H1 (cell line): ENCODE measurements around the gene TTC28. TPM values are rescaled to one million over a fixed set of nuclear protein-coding genes. Genes with fewer than 3 reads are reported as not detected.

ENCODE experiments used
- CTCF ChIA-PET: fragments of 300-600 bp; sonication (Branson Sonifier 250); formaldehyde crosslinking; loops from one replicate; lab custom pipeline; 2021; ENCODE audit not compliant: partially characterized antibody; lab: Charles Lee
- POLR2A ChIA-PET: fragments of 300-600 bp; sonication (Branson Sonifier 250); formaldehyde crosslinking; loops from one replicate; lab custom pipeline; 2021; ENCODE audit warnings: inconsistent platforms; ENCODE audit not compliant: partially characterized antibody; lab: Charles Lee
- DNase-seq, 2 experiments: peaks; one replicate each; pipeline versions ENCODE4 v3.0.0 to v3.0.0-alpha.2; 2010 to 2022; ENCODE audit warnings: low spot score in 2 of 2, low read depth in 1 of 2, mixed read lengths in 1 of 2
- FAIRE-seq: peaks from 2 replicates; lab custom pipeline; 2011; peaks lifted over from hg19 to GRCh38; lab: Jason Lieb, UNC
- H2AFZ ChIP-seq: 2 replicates; pipeline ENCODE4 v1.8.1; 2012; ENCODE audit warnings: low read length, inconsistent platforms
- H2AK5ac ChIP-seq: 2 replicates; pipeline ENCODE4 v1.6.1; 2013; ENCODE audit warnings: low read depth, low read length
- H2BK120ac ChIP-seq: replicated peaks from 2 replicates; pipeline ENCODE3; 2013; ENCODE audit warnings: low read depth, low read length, inconsistent platforms
- H2BK12ac ChIP-seq: 2 replicates; pipeline ENCODE4 v1.6.1; 2013; ENCODE audit warnings: low read depth, low read length
- H2BK15ac ChIP-seq: 2 replicates; pipeline ENCODE4 v1.6.1; 2013; ENCODE audit warnings: low read length
- H2BK20ac ChIP-seq: 2 replicates; pipeline ENCODE4 v1.6.1; 2013; ENCODE audit warnings: low read length
- H2BK5ac ChIP-seq: 2 replicates; pipeline ENCODE4 v1.6.1; 2013; ENCODE audit warnings: low read depth, low read length
- H3K14ac ChIP-seq: 2 replicates; pipeline ENCODE4 v1.6.1; 2013; ENCODE audit warnings: inconsistent platforms; ENCODE audit not compliant: insufficient read length
- H3K18ac ChIP-seq: 2 replicates; pipeline ENCODE4 v1.6.1; 2013; ENCODE audit warnings: low read length; ENCODE audit errors: extremely low read depth
- H3K23ac ChIP-seq: 2 replicates; pipeline ENCODE4 v1.6.1; 2013; ENCODE audit warnings: inconsistent platforms; ENCODE audit not compliant: insufficient read length
- H3K23me2 ChIP-seq: 2 replicates; pipeline ENCODE4 v1.6.1; 2013; ENCODE audit warnings: low read depth, low read length
- H3K27ac ChIP-seq: 2 replicates; pipeline ENCODE4 v1.6.1; 2011; ENCODE audit warnings: low read depth, low read length, inconsistent platforms
- H3K27me3 ChIP-seq, 4 experiments: replicated peaks in 1 of 4; 1 replicate in 1 of 4; 2 replicates in 3 of 4; pipeline versions ENCODE4 v1.6.1 to v1.8.1; 2011 to 2013; ENCODE audit warnings: low read length in 3 of 4, mild to moderate bottlenecking in 3 of 4, inconsistent platforms in 2 of 4, mixed read lengths in 2 of 4, moderate library complexity in 1 of 4; ENCODE audit not compliant: control insufficient read depth in 3 of 4, insufficient read depth in 3 of 4; ENCODE audit errors: extremely low read depth in 1 of 4
- H3K36me3 ChIP-seq, 4 experiments: 2 replicates each; pipeline versions ENCODE4 v1.6.1 to v1.8.1; 2011 to 2013; ENCODE audit warnings: mild to moderate bottlenecking in 4 of 4, low read length in 3 of 4, moderate library complexity in 2 of 4, control low read depth in 1 of 4, inconsistent platforms in 1 of 4; ENCODE audit not compliant: insufficient read depth in 4 of 4, control insufficient read depth in 2 of 4
- H3K4ac ChIP-seq: replicated peaks from 2 replicates; pipeline ENCODE3; 2013; ENCODE audit warnings: low read length, low read depth, mixed read lengths, inconsistent platforms; ENCODE audit not compliant: insufficient read length
- H3K4me1 ChIP-seq, 4 experiments: replicated peaks in 1 of 4; 1 replicate in 1 of 4; 2 replicates in 3 of 4; pipeline versions ENCODE4 v1.6.1 to v1.8.1; 2011 to 2013; ENCODE audit warnings: low read length in 3 of 4, inconsistent platforms in 2 of 4, mixed read lengths in 1 of 4; ENCODE audit not compliant: insufficient read depth in 4 of 4, control insufficient read depth in 3 of 4
- H3K4me2 ChIP-seq, 2 experiments: 2 replicates each; pipeline versions ENCODE4 v1.6.1 to v1.8.1; 2011 to 2013; ENCODE audit warnings: low read depth in 2 of 2, low read length in 2 of 2, control low read depth in 1 of 2, inconsistent platforms in 1 of 2, mild to moderate bottlenecking in 1 of 2; ENCODE audit not compliant: insufficient read depth in 1 of 2
- H3K4me3 ChIP-seq, 4 experiments: fragments of 200-600, 300-600 bp in 1 of 4; sonication (generic), shearing (Covaris generic), sonication (Bioruptor Twin) in 1 of 4; 2 replicates each; pipeline versions ENCODE4 v1.5.1 to v1.8.1; 2011 to 2016; ENCODE audit warnings: low read length in 4 of 4, low read depth in 3 of 4, control low read depth in 2 of 4, inconsistent platforms in 2 of 4, mild to moderate bottlenecking in 2 of 4, mixed read lengths in 1 of 4, moderate library complexity in 1 of 4; ENCODE audit not compliant: insufficient read depth in 2 of 4; ENCODE audit errors: extremely low read depth in 1 of 4
- H3K56ac ChIP-seq: replicated peaks from 2 replicates; pipeline ENCODE3; 2013; ENCODE audit warnings: low read depth, mild to moderate bottlenecking, mixed read lengths, low read length, inconsistent platforms; ENCODE audit not compliant: insufficient read length
- H3K79me1 ChIP-seq: 2 replicates; pipeline ENCODE4 v1.6.1; 2013; ENCODE audit warnings: low read depth, low read length, control low read depth
- H3K79me2 ChIP-seq, 2 experiments: 2 replicates each; pipeline versions ENCODE4 v1.6.1 to v1.8.1; 2012 to 2013; ENCODE audit warnings: low read length in 2 of 2, mild to moderate bottlenecking in 2 of 2, inconsistent platforms in 1 of 2; ENCODE audit not compliant: insufficient read depth in 2 of 2, control insufficient read depth in 1 of 2
- H3K9ac ChIP-seq, 4 experiments: replicated peaks in 1 of 4; 1 replicate in 1 of 4; 2 replicates in 3 of 4; pipeline versions ENCODE4 v1.6.1 to v1.8.1; 2011 to 2013; ENCODE audit warnings: low read depth in 3 of 4, low read length in 3 of 4, control low read depth in 2 of 4, mild to moderate bottlenecking in 2 of 4, moderate library complexity in 2 of 4, inconsistent platforms in 1 of 4; ENCODE audit errors: extremely low read depth in 1 of 4
- H3K9me3 ChIP-seq, 2 experiments: 2 replicates each; pipeline versions ENCODE4 v1.6.1 to v1.8.1; 2012 to 2013; ENCODE audit warnings: mild to moderate bottlenecking in 2 of 2, moderate library complexity in 2 of 2, control low read depth in 1 of 2, inconsistent platforms in 1 of 2, low read depth in 1 of 2, low read length in 1 of 2, mixed read lengths in 1 of 2; ENCODE audit not compliant: insufficient read depth in 2 of 2
- H4K20me1 ChIP-seq, 2 experiments: replicated peaks in 1 of 2; 2 replicates each; pipeline versions ENCODE3 to v1.8.1; 2011 to 2013; ENCODE audit warnings: inconsistent platforms in 2 of 2, low read length in 2 of 2, mild to moderate bottlenecking in 1 of 2; ENCODE audit not compliant: insufficient read depth in 2 of 2, control insufficient read depth in 1 of 2
- H4K5ac ChIP-seq: 2 replicates; pipeline ENCODE4 v1.6.1; 2013; ENCODE audit warnings: low read length, low read depth, mixed read lengths, inconsistent platforms; ENCODE audit not compliant: insufficient read length
- H4K8ac ChIP-seq: 2 replicates; pipeline ENCODE4 v1.8.0; 2013; ENCODE audit warnings: mild to moderate bottlenecking, moderate library complexity, low read length, inconsistent platforms; ENCODE audit not compliant: insufficient read depth; ENCODE audit errors: extremely low read depth
- H4K91ac ChIP-seq: replicated peaks from 2 replicates; pipeline ENCODE3; 2013; ENCODE audit warnings: low read length, mixed read lengths, inconsistent platforms; ENCODE audit not compliant: insufficient read length
- ASH2L ChIP-seq: fragments of 200-600, 300-600 bp; sonication (generic); IDR thresholded peaks from one replicate; pipeline ENCODE4 v1.7.1; 2017; ENCODE audit warnings: low read length
- ATF2 ChIP-seq: IDR thresholded peaks from 2 replicates; pipeline ENCODE4 v1.6.1; 2012; ENCODE audit warnings: low read length, inconsistent platforms
- BCL11A ChIP-seq, 2 experiments: IDR thresholded peaks; one replicate each; pipeline ENCODE4 v1.6.1; 2011; ENCODE audit warnings: low read depth in 2 of 2, low read length in 2 of 2, mild to moderate bottlenecking in 2 of 2
- CBX5 ChIP-seq: fragments of 300-800, 300-1000 bp; sonication (generic); IDR thresholded peaks from 2 replicates; pipeline ENCODE4 v1.7.1; 2016; ENCODE audit warnings: antibody characterized with exemption, low read length, low read depth
- CBX8 ChIP-seq: fragments of 300-800, 300-1000 bp; sonication (generic); IDR thresholded peaks from 2 replicates; pipeline ENCODE4 v1.7.1; 2016; ENCODE audit warnings: low read depth, low read length, borderline replicate concordance
- EP300 ChIP-seq, 2 experiments: IDR thresholded peaks; 1 replicate in 1 of 2; 2 replicates in 1 of 2; pipeline ENCODE4 v1.6.1; 2011 to 2012; ENCODE audit warnings: low read depth in 2 of 2, low read length in 2 of 2, mild to moderate bottlenecking in 2 of 2, borderline replicate concordance in 1 of 2, inconsistent platforms in 1 of 2, moderate library complexity in 1 of 2
- MAX ChIP-seq: IDR thresholded peaks from 2 replicates; pipeline ENCODE4 v1.6.1; 2012; ENCODE audit warnings: inconsistent platforms
- RFX5 ChIP-seq: IDR thresholded peaks from 2 replicates; pipeline ENCODE4 v1.6.1; 2011; ENCODE audit warnings: low read depth, low read length, improper control_type of control experiment, borderline replicate concordance
- SP2 ChIP-seq: IDR thresholded peaks from 2 replicates; pipeline ENCODE4 v1.6.1; 2012; ENCODE audit warnings: mild to moderate bottlenecking, low read length, inconsistent platforms
- SRF ChIP-seq: IDR thresholded peaks from 2 replicates; pipeline ENCODE4 v1.6.1; 2011; ENCODE audit warnings: mild to moderate bottlenecking, low read depth, low read length, moderate library complexity
- WGBS, 2 experiments: shearing (Covaris generic) in 1 of 2; methylation state at CpG; one replicate each; pipeline versions ENCODE4 v1.1.6 to v1.1.7; 2013 to 2015; ENCODE audit warnings: low lambda C conversion rate in 2 of 2, mixed read lengths in 2 of 2, inconsistent platforms in 1 of 2, low coverage in 1 of 2, missing lambda C conversion rate in 1 of 2; ENCODE audit not compliant: insufficient replicate concordance in 2 of 2, insufficient coverage in 1 of 2, insufficient read length in 1 of 2; ENCODE audit errors: extremely low coverage in 1 of 2, missing lambda C conversion rate in 1 of 2; 5-methylcytosine and 5-hydroxymethylcytosine counted together
- polyA plus RNA-seq, 7 experiments: library from polyadenylated mRNA; depleted of rRNA in 3 of 7; stranded (reverse) in 5 of 7; unstranded in 2 of 7; fragments of >200 nt in 5 of 7; fragments of 200-250 nt in 2 of 7; gene quantifications; 1 replicate in 5 of 7; 2 replicates in 1 of 7; 4 replicates in 1 of 7; pipeline versions ENCODE4 v1.2.1 to v1.2.3, GENCODE V29; 2011 to 2013; ENCODE audit warnings: missing spikeins in 2 of 7, mixed read lengths in 2 of 7
- total RNA-seq: library from RNA; stranded (reverse); fragmentation: NEBNext Ultra II Directional; extraction: Animal tissue kit (Norgen Biotek cat#: 25700); gene quantifications from 2 replicates; pipeline ENCODE4 v1.2.1, GENCODE V29; 2021

TTC28 gene
- total and polyA plus RNA-seq, 2 of the 8 experiments (the other 6 are each of a cell fraction or from before 2014, with no cell fraction given), result 2.6 to 12.6 TPM

GRCh38 chr22:28115426-28115825 lies 564.2 kb downstream of the TTC28 start:
- no peak overlapping the region for H3K4me2 ChIP-seq
- no peak overlapping the region for H2BK120ac ChIP-seq
- no peak overlapping the region for H2BK5ac ChIP-seq
- CTCF ChIA-PET, result interaction anchor here (0.6 to 1.4 kb wide), 3 partner anchors 8 to 475 kb away, joined by 3 read pairs; no protein-coding TSS in a partner anchor
- no peak overlapping the region for H2AK5ac ChIP-seq
- no peak overlapping the region for H4K8ac ChIP-seq
- no peaks in the 10 kb centered on the region for H4K20me1 ChIP-seq
- H3K56ac ChIP-seq, result no peak overlapping the region
- H3K23ac ChIP-seq, result no peak overlapping the region
- no peaks in the 10 kb centered on the region for H3K23me2 ChIP-seq
- TF ChIP-seq CBX5 (no peak), SP2 (no peak), SRF (no peak), MAX (no peak), CBX8 (no peak), EP300 (IDR thresholded peaks at IDR 0.05; ENCODE audit: borderline replicate concordance in 1 of 2, low read depth in 2 of 2, low read length in 2 of 2) (no peak), RFX5 (no peak), ASH2L (no peak), ATF2 (no peak), BCL11A (IDR thresholded peaks at IDR 0.05; ENCODE audit: low read depth in 2 of 2, low read length in 2 of 2) (no peak)
- H3K4ac ChIP-seq, result no peak overlapping the region
- H2BK12ac ChIP-seq, result no peak overlapping the region
- no peaks in the 10 kb centered on the region for H3K36me3 ChIP-seq
- H4K91ac ChIP-seq, result no peak overlapping the region
- H2BK15ac ChIP-seq, result no peak overlapping the region
- H3K18ac ChIP-seq, result no peak overlapping the region
- H3K9ac ChIP-seq, result no peak overlapping the region
- H2BK20ac ChIP-seq, result no peak overlapping the region
- no peak for FAIRE-seq
- H3K4me1 ChIP-seq, result peaks cover 0 to 10% (median 3%) of the 10 kb centered on the region in 4 experiments; a peak in 4 of 7 replicates
- no peak overlapping the region for H3K14ac ChIP-seq
- no peaks in the 10 kb centered on the region for H3K79me2 ChIP-seq
- 97% methylated on average over 4 of the region's 4 CpGs; no CpG with 5 or more reads in 1 of the 2 experiments for WGBS, 2 experiments
- no peaks in the 10 kb centered on the region for H3K79me1 ChIP-seq
- no peak overlapping the region for H3K4me3 ChIP-seq
- H4K5ac ChIP-seq, result no peak overlapping the region
- no peak overlapping the region for H2AFZ ChIP-seq
- POLR2A ChIA-PET, result no interaction called here
- H3K27me3 ChIP-seq, result no peaks in the 10 kb centered on the region
- no peaks in the 10 kb centered on the region for H3K9me3 ChIP-seq
- DNase-seq, result no peak
- no peak overlapping the region for H3K27ac ChIP-seq
